HG03025 (cell line): ENCODE measurements around the gene MYH7.
"Not testable (repeated sequence)": the region's sequence is repeated elsewhere in the genome, so short reads cannot be mapped to it uniquely, and the experiment has no call there.

Source experiments
- ATAC-seq: cut with Tn5 transposase; IDR thresholded peaks from one replicate; pipeline ENCODE4 v1.9.1; 2021; ENCODE audit warnings: mild to moderate bottlenecking, moderate library complexity; ENCODE audit not compliant: unreplicated experiment, low FRiP score

MYH7 gene

DNA sequence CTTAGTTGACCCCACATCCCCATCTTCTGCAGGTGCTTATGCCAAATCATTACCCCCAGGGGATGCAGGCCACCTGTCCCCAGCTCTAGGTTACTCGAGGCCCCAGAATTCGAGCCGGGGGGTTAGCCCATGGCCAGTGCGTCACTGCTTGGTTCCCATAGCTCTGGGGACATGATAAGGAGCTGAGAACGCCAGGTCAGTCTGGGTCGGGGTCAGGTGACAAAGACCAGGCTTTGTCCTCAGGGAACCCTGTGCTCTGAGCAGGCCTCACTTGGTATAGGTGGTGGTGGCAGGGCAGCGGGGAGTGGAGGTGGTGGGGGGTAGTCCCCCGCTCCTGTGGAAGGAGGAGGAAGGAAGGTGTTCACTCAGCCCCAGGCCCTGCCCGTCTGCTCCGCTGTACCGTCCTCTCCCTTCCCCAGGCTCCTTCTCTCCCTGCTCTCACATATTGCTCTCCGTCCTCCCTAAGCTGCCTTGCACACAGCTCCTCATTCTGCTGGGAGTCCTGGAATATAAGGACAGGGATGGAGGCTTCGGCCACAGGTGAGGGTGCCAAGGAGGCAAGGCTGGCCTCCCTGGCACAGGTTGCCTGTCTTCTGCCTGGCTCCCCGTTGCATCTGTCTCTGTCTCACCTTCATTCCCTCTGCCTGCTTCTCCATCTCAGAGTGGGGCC, 25.4 kb downstream of the MYH7 start:
- no peak for ATAC-seq

DNA sequence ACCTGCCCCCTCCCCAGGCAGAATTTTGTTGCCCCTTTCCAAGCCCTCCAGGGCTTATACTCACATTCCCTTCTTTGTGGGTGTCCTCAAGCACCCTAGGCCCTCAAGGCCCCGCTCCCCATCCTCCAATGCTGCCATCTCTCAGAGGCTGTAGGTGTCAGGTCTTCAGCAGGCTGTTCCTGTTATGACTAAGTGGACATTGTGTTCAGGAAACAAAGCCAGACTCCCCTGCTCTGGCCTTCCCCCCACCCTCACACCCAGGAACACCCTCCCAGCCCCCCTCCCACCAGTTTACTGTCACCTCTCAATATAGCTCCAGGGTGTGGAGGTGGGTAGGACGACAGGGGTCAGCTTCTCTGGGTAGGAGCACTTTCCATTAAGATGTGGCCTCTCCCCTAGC, 26.0 kb downstream of the MYH7 start:
- ATAC-seq = no peak

DNA sequence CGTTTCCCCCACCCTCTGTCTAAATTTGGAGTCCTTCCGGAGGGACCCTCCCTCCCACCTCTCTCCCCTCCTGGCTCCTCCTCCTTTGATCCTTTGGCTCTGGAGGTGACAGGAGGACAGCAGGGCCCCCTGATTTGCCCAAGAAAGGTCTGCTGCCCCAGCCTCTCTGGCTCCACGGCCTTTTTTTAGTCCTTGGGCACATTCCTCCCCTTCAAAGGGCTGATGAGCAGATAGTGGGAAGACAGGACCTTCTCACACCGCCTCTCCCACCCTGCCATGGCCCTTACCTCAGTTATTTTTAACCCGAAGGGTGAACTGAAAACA, 27.2 kb downstream of the MYH7 start:
- ATAC-seq = no peak

DNA sequence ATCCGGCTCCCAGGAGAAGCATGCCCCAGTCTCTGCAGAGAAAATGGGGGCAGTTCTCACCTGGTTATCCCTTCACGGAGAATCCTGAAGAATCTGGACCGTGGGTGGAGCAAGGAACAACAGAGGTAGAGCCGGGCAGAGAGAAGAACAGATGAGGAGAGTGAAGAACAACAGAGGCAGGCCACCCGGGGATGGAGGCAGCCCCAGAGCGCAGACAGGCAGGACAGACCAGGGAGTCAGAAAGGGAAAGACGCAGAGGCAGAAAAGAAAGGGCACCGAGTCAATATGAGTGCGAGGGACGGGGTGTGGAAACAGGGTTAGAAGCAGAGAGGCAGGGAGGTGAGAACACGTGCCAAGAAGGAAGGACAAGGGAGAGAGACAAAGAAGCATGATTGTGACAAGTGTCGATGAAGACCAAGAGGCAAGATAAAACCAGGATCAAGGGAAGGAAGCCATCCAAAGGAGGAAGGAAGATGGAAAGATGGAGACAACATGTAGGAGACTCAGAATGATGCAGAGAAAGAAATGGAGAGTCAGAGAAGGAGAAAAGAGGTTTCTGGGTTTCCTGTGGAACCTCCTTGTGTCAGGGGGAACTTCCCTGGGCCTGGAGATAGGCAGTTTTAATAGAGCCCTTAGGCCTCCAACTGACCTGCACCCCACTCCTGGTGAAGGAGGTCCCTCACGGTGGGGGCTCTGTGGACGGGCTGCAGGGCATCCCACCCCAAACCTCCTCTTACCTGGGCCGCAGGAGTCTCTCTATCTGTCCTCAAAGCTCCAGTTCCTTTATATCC, 27.7 kb downstream of the MYH7 start, which contains the start of gene MYH6:
TSS of gene MYH6 (minus strand) at position 758 of the 791 bp plus-strand sequence. CDS start 1,050 bp downstream, outside the sequence.
- no peak for ATAC-seq

DNA sequence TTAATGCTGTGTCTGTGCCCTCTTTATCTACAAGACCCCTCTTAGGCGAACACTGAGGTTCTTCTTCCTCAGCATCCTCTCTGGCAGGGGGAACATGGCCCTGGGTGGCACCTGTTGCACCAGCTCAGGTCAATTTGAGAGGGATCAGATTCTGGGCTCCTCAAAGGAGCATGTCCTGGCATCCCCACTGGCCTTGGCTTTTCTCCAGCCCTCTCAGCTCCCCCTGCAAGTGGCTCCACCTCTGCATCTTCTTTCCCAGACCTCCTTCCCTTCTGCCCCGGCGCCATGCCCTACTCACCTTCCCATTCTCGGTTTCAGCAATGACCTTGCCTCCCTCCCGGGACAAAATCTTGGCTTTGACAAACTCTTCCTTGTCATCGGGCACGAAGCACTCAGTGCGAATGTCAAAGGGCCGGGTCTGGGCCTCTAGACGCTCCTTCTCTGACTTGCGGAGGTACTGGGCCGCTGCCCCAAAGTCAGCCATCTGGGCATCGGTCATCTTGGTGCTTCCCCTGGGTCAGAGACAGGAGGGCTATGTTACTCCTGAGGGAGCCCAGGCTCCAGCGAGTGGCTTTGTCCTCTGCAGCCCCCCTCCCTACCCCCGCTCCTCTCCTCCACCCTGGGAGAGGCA, 28.6 kb downstream of the MYH7 start:
- ATAC-seq = no peak

DNA sequence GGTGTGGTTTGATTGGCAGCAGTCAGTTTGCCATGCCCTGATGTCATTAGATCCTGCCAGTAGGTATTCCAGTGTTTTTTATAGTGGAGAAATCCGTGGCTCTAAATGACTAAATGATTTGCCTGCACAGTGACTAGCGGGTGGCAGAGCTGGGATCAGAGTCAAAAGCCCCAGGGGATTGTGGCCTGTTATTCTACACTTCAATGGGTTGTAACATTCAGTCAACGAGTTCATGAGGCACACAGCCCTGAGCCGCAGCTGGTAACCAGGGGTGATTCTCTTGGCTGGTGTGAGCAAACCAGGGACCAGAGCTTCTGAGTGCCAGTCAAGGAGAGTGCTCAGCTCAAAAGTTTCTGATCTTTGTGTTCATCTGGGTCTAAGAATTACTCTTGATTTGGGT, 29.2 kb downstream of the MYH7 start:
- ATAC-seq = no peak

DNA sequence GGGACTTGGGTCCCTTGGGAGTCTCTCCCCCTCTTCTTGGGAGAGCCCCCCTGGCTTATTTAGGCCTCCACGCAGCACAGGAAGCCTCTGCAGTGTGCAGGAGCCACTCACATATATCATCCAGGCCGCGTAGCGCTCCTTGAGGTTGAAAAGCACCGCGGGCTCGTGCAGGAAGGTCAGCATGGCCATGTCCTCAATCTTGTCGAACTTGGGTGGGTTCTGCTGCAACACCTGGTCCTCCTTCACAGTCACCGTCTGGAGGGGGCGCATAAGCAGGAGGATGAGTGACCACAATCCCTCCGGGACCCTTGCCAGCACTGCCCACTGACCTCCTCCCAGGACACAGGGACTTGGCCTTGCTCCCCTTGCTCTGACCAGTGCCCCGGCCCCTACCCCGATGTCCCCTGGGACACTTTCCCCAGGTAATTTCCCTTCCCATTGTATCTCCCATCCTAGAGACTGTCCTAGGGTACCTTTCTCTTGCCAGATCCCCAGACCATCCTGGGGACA, 29.9 kb downstream of the MYH7 start:
- no peak for ATAC-seq

DNA sequence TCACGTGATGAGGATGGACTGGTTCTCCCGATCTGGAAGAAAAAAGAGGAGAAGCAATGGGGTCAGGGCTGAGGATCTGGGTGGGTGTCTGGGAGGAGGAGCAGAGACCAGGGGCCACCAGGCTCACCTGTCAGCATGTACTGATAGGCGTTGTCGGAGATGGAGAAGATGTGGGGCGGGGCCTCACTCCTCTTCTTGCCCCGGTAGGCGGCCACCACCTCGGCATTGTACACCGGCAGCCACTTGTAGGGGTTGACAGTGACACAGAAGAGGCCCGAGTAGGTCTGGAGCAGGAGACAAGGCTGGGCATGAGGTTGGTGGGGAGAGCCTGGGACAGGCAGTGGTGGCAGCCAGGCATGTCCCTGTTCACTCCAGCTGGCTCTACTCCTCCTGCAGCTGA, 30.4 kb downstream of the MYH7 start:
- no peak for ATAC-seq

DNA sequence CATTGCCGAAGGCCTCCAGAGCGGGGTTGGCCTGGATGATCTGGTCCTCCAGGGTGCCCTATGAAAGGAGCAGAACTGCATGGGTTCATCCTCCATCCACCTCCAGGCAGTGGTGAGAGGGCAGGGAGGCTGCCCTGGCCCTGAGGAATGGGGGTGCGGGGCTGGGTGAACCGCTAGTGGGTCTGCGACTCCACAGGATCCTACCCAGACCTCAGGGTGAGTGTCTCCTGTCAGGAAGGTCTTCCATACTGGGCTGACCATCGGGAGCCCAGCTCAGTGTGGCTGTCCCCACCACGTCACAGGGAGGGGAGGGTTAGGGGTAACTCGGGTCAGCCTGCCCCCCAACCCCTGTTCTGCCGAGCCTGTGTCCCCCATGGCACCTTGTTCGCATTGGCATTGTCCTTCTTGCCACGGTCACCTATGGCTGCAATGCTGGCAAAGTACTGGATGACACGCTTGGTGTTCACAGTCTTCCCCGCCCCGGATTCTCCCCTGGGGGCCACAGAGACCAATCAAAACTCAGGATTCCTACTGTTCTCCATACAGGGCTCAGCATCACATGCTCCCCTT, 31.0 kb downstream of the MYH7 start:
- ATAC-seq = no peak

DNA sequence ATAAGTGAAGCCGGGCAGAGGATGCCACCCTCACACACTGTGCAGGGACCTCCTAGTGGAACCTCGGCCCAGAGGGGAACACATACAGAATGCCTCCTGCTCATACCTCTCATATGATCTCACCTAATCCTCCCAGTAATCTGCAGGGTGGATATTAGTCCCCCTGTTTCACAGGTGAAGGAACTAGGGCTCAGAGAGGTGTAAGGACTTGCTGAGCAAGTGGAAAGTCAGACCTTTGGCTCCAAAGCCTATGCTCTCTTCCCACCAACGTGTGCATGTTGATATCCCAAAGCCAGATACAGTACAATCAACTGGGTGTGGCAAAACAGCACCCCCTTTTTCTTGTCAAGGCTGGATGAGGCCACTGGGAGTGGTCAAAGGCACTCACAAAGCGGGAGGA, 31.6 kb downstream of the MYH7 start:
- ATAC-seq = no peak

DNA sequence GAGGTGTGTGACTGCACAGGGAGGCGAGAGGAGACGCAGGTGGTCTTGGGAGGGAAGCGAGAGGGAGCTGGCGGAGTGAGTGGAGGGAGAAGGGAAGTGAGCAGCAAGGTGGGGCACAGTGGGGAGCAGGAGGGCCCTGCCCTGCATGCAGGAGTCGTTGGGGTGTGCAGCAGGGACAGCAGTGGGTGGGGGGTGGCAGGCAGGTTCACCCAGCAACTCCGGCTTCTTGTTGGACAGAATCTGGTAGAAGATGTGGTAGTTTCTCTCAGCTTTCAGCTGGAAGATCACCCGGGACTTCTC, 32.4 kb downstream of the MYH7 start:
- ATAC-seq = no peak

DNA sequence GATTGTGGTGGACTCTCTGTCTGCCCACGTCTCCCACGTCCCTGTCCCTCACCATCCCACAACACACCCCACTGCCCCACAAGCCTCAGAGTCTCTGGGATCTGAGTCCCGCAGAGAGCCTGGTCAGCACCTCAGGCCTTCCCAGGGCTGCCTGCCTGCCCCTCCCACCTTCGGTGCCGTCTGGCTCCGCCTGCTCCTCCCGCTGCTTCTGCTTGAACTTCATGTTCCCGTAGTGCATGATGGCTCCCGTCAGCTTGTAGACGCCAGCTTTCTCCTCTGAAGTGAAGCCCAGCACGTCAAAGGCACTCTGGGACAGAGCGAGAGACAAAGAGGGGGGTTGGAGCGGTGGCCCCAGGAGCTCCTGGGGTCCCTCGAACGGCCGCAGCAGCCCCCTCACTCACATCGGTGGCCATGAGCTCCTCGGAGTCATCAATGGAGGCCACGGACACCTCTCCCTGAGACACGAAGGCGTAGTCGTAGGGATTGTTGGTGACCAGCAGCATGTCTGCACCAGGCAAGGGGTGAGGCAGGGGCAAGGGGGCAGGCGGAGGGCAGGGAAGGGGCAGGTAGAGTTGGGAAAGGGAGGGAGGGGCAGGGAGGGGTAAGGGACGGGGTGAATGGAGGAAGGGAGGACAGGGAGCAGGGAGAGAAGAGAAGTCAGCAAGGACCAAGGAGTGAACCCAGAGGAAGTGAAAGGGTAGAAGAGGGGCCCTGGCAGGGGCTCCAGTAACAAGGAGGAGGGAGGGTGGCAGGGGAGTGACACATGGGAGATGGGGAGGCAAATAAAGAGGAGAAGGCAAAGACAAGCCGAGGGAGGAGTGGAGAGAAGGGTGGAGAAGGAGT, 32.9 kb downstream of the MYH7 start:
- no peak for ATAC-seq

DNA sequence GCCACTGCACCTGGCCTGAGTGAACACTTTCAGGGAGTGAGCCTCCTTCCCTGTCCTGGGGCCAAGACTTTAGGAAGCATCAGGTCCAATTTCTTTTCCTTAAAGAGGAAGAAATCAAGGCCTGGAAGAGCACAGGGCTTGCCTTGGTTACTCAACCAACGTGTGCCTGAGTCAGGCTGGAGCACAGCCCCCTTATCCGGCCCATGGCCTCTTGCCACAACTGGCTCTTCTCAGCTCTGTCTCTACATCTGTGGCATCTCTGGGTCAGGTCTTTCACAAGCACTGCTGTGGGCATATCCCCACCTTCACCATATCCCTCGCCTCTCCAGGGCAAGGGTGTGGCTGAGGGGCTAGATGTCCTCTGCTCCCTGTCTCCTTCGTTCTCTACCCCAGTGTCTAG, 34.2 kb downstream of the MYH7 start:
- no peak for ATAC-seq

DNA sequence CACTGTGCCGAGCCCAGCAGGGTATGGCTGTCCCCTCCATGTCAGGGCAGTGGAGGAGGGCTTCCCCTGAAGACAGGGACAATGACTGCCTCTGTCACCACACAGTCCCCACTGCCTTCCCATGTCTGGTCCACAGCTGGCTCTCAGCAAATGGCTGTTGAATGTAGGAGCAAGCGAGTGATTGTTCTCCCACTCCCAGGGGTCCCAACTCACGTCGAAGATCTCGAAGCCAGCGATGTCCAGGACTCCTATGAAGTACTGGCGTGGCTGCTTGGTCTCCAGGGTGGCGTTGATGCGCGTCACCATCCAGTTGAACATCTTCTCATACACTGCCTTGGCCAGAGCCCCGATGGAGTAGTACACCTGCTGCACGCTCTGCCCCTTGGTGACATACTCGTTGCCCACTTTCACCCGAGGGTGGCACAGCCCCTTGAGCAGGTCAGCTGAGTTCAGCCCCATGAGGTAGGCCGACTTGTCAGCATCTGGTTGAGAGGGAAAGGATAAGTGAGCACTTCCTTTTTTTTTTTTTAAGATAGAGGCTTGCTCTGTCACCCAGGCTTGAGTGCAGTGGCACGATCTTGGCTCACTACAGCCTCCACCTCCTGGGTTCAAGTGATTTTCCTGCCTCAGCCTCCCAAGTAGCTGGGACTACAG, 34.8 kb downstream of the MYH7 start:
- not testable (repeated sequence) for ATAC-seq

DNA sequence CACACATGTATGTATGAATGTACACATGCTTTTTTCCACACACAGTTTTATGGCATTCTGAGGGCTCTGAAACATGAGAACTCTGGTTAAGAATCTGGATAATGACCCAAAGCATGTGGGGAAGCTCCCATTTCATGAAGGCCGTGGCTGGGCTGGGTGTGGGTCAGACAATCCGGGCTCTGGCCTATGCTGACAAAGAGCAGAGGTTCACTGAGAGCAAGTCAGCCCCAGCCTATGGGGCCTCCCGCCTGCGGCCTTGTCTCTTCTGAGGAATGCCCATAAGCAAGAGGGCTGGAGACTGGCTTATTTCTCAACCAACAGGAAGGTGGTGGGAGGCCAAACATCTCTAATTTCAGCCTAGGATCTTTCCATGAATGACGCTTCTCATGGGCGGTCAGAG, 35.9 kb downstream of the MYH7 start:
- ATAC-seq = no peak

DNA sequence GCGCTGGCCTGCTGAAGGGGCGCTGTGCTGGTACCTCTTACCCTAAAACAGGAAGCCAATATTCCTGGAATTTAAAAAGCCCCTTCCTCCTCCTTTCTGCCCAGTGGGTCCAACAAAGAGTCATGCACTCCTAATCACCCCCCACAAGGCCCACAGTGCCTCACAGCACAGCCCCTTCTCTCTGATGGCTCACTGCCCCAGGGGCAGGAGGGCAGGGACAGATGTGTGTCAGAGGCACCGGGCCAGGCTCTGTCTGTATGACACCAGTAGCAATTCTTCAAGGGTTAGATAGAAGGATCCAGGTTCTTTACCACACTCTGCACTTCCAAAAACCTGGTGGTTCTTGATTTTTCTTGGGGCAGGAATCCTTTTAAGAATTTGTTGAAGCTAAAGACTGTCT, 36.3 kb downstream of the MYH7 start:
- ATAC-seq = no peak

DNA sequence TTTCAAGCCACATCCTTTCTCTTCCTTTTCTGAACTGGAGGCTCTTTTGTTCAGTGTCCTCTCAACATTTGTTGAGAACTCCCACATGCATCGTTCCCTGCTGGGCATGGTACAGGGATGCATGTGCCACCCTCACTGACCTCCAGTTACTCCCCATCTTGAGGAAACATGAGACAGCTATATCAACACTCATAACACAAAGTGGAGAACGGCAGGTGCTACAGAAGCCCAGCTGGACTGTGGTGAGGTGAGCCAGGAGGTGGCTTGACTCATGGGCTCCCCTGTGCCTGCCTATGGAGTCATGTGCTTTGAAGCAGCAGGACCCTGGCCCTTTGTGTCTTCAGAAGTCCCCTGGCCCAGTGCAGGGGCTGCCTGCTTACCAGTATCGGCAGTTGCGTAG, 37.1 kb downstream of the MYH7 start:
- ATAC-seq = no peak

DNA sequence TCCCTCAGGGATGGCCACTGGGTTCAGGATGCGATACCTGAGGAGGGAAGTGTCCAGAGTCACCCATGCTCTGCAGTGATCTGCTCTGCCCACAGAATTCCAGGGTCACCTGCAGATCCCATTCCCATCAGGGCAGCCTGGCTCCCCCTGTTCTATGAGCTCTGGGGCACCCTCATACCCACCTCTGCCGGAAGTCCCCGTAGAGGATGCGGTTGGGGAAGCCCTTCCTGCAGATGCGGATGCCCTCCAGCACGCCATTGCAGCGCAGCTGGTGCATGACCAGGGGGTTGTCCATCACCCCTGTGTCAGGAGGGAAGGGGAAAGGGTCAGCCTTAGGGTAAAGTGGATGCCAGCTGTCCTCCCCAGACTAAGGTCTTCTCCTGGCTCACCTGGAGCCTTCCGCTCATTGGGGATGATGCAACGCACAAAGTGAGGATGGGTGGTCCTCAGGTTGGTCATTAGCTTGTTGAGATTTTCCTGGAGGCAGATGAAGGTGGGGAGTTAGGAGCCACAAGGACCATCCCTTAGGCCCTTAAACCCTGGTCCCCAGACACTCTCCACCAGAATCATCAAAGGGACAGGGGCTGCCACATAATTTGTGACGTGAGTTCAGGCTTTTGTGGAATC, 38.6 kb downstream of the MYH7 start:
- ATAC-seq = no peak

DNA sequence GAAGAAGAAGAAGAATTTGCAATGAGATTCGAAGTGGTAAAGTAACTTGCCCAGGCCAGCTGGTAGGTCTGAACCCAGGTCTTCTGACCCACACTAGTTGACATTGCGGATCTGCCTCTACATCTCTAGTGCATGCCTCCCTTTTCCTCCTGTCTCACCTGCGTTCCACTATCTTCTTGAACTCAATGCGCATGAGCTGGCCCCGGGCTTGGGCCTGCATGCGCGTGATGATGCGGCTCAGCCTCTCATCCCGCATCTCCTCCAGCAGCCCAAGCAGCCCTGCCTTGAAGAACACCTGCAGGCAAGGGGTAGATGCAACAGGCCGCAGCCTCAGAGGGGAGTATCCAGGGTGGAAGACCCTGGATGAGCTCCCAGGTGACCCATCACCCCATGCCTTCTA, 39.3 kb downstream of the MYH7 start:
- ATAC-seq = no peak

DNA sequence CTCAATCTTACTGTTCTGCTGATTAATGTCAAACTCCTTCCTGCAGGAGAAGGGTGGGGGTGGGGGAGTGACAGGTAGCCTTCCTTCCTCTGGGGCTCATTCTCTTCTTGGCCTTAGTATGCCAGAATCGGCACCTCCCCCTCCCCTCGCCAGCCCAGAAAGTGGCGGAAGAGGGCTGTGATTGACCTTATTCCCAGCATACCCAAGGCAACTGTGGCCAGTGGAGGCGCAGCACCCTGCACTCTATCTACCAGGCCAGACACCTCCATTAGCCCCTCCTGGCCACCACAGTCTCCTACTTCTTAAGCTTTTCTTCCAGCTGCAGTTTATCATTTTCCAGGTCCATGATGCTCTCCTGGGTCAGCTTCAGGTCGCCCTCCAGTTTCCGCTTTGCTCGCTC, 42.8 kb downstream of the MYH7 start:
- ATAC-seq = no peak
